Effector CD8-positive, alpha-beta T cell (primary cell): ENCODE results near the gene SLC39A6.
"Not testable (repeated sequence)": the region's sequence is repeated elsewhere in the genome, so short reads cannot be mapped to it uniquely, and the experiment has no call there.

Experiments
- DNase-seq: peaks from one replicate; lab custom pipeline; 2025; lab: John Stamatoyannopoulos, UW
- total RNA-seq, 4 experiments: gene quantifications; one replicate each; lab custom pipeline; 2026; lab: John Stamatoyannopoulos, UW

Gene SLC39A6
- total RNA-seq = 50.0 to 71.3 (median 59.4) reads per million in 4 experiments

GRCh38 chr18:36129300-36130038, at the start of gene SLC39A6, which contains the start of gene ELP2:
SLC39A6 (minus strand) TSS chr18:36129340; CDS start chr18:36127007, 2,333 bp downstream.
ELP2 (plus strand) TSS chr18:36129899; CDS start chr18:36129934, 35 bp downstream.
- DNase-seq = peak; percentile 93

GRCh38 chr18:36177913-36178312, 48.8 kb upstream of the SLC39A6 start:
- DNase-seq = no peak

GRCh38 chr18:36176711-36177110, 47.6 kb upstream of the SLC39A6 start:
- DNase-seq = no peak

GRCh38 chr18:36176177-36176584, 47.0 kb upstream of the SLC39A6 start:
- DNase-seq = no peak

- DNase-seq = no peak
Measured at GRCh38 chr18:36175481-36175880, 46.3 kb upstream of the SLC39A6 start.

- DNase-seq = no peak
Measured at GRCh38 chr18:36169938-36170337, 40.8 kb upstream of the SLC39A6 start.

GRCh38 chr18:36168296-36168695, 39.2 kb upstream of the SLC39A6 start:
- not testable (repeated sequence) for DNase-seq

- DNase-seq = no peak
Measured at GRCh38 chr18:36167692-36168218, 38.6 kb upstream of the SLC39A6 start.

GRCh38 chr18:36162981-36163380, 33.8 kb upstream of the SLC39A6 start:
- no peak for DNase-seq

- DNase-seq = no peak
Measured at GRCh38 chr18:36160959-36161371, 31.8 kb upstream of the SLC39A6 start.

GRCh38 chr18:36158266-36158867, 29.2 kb upstream of the SLC39A6 start:
- DNase-seq = no peak

- DNase-seq = no peak
Measured at GRCh38 chr18:36157441-36157840, 28.3 kb upstream of the SLC39A6 start.

- no peak for DNase-seq
Measured at GRCh38 chr18:36155851-36156757, 27.0 kb upstream of the SLC39A6 start.

- DNase-seq = no peak
Measured at GRCh38 chr18:36153771-36154170, 24.6 kb upstream of the SLC39A6 start.

GRCh38 chr18:36153203-36153602, 24.1 kb upstream of the SLC39A6 start:
- no peak for DNase-seq

GRCh38 chr18:36152781-36153180, 23.6 kb upstream of the SLC39A6 start:
- no peak for DNase-seq

GRCh38 chr18:36149514-36150289, 20.6 kb upstream of the SLC39A6 start:
- no peak for DNase-seq

GRCh38 chr18:36143391-36143790, 14.3 kb upstream of the SLC39A6 start:
- DNase-seq = no peak

- no peak for DNase-seq
Measured at GRCh38 chr18:36142751-36143150, 13.6 kb upstream of the SLC39A6 start.

GRCh38 chr18:36141576-36141975, 12.4 kb upstream of the SLC39A6 start:
- DNase-seq = no peak

GRCh38 chr18:36139245-36139644, 10.1 kb upstream of the SLC39A6 start:
- DNase-seq = no peak
